OCI-LY1 (cell line): Measurements from ENCODE around the gene GLIS1.

Source experiments
- H2AFZ ChIP-seq: fragments of 200-600 bp; sonication (generic), shearing (Covaris generic); 2 replicates; pipeline ENCODE4 v1.6.0; 2014; ENCODE audit warnings: antibody characterized with exemption, mild to moderate bottlenecking, low read length
- H3F3A ChIP-seq: fragments of 200-600 bp; sonication (generic), shearing (Covaris generic); 2 replicates; pipeline ENCODE4 v1.6.0; 2014; ENCODE audit warnings: mild to moderate bottlenecking, antibody characterized with exemption, low read length, moderate library complexity; ENCODE audit not compliant: insufficient read depth
- H3K27ac ChIP-seq: fragments of 200-600 bp; sonication (generic); 2 replicates; pipeline ENCODE4 v1.5.1; 2014; ENCODE audit warnings: low read length, mixed run types, mild to moderate bottlenecking, low read depth; ENCODE audit not compliant: poor library complexity, severe bottlenecking
- H3K27me3 ChIP-seq: fragments of 200-600 bp; sonication (generic); 2 replicates; pipeline ENCODE4 v1.6.0; 2014; ENCODE audit warnings: antibody characterized with exemption, mild to moderate bottlenecking, low read length, moderate library complexity; ENCODE audit not compliant: insufficient read depth
- H3K36me3 ChIP-seq: fragments of 200-600 bp; sonication (generic); 2 replicates; pipeline ENCODE4 v1.6.1; 2014; ENCODE audit warnings: mild to moderate bottlenecking, antibody characterized with exemption, low read length, moderate library complexity, mixed read lengths; ENCODE audit not compliant: insufficient read depth
- H3K4me1 ChIP-seq: fragments of 200-600 bp; sonication (generic); 2 replicates; pipeline ENCODE4 v1.5.1; 2014; ENCODE audit warnings: mild to moderate bottlenecking, low read length, moderate library complexity; ENCODE audit not compliant: insufficient read depth, severe bottlenecking
- H3K4me2 ChIP-seq: fragments of 200-600 bp; sonication (generic), shearing (Covaris generic); 2 replicates; pipeline ENCODE4 v1.6.1; 2014; ENCODE audit warnings: low read length
- H3K4me3 ChIP-seq: fragments of 200-600 bp; sonication (generic); 2 replicates; pipeline ENCODE4 v1.5.1; 2014; ENCODE audit warnings: low read length, low read depth, mild to moderate bottlenecking, mixed read lengths; ENCODE audit not compliant: poor library complexity, severe bottlenecking
- H3K79me2 ChIP-seq: fragments of 200-600 bp; shearing (Covaris generic); 2 replicates; pipeline ENCODE4 v1.6.1; 2016; ENCODE audit warnings: mixed run types, low read length, mixed read lengths; ENCODE audit not compliant: insufficient read depth
- H3K9ac ChIP-seq: fragments of 200-600 bp; sonication (generic), shearing (Covaris generic); 2 replicates; pipeline ENCODE4 v1.6.1; 2014; ENCODE audit warnings: mild to moderate bottlenecking, low read length, mixed read lengths
- H3K9me2 ChIP-seq: fragments of 200-600 bp; sonication (generic), shearing (Covaris generic); 2 replicates; pipeline ENCODE4 v1.6.1; 2014; ENCODE audit warnings: low read depth, mild to moderate bottlenecking, low read length, mixed read lengths
- H3K9me3 ChIP-seq: fragments of 200-600 bp; shearing (Covaris generic); 2 replicates; pipeline ENCODE4 v1.6.1; 2014; ENCODE audit warnings: low read length, mixed read lengths
- H4K20me1 ChIP-seq: fragments of 200-600 bp; sonication (generic), shearing (Covaris generic); 2 replicates; pipeline ENCODE4 v1.6.0; 2016; ENCODE audit warnings: mild to moderate bottlenecking, low read length; ENCODE audit not compliant: insufficient read depth
- CTCF ChIP-seq: fragments of 200-600 bp; sonication (generic), shearing (Covaris generic); IDR thresholded peaks from 2 replicates; pipeline ENCODE4 v1.5.1; 2017; ENCODE audit warnings: mild to moderate bottlenecking, antibody characterized with exemption, low read length, moderate library complexity, mixed read lengths
- EZH2 ChIP-seq: fragments of 200-600 bp; sonication (generic), shearing (Covaris generic); IDR thresholded peaks from 2 replicates; pipeline ENCODE4 v1.8.0; 2017; ENCODE audit warnings: borderline replicate concordance, mixed run types, mild to moderate bottlenecking, antibody characterized with exemption, low read length, moderate library complexity, mixed read lengths

Gene GLIS1

DNA sequence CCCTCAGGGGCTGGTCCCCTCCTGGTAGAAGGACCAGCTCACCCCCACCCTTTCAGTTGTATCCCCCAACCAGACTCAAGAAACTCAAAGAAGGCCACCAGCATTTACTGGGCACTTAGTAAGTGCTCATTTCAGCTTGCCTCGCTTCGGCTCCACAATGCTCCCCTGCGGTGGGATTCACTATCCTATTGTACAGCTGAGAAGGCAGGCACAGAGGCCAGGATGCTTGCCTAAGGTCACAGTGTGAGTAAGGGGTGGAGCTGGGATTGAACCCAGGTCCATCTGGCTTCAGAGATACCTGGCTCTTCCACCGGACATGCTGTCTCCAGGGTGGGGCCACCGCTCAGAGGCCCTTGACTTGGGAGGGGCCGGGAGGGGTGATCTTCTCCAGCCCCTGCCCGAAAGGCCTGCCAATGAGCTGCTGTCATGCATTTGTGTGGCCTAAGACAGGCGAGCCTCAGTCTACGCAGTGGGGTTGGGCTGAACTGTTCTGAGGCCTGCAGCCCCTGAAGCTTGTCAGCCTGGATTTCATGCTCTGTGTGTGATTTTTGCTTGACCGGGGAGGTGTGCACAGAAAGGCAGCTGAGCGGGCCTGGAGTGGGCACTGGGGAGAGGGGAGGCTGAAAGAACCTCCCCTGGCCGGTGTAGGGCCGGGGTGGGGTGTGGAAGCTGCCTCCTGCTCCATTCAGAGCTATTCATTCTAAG is 231.7 kb downstream of the GLIS1 start:
- H3F3A ChIP-seq = no peaks in the 10 kb centered on the region
- H3K4me2 ChIP-seq = no peak overlapping the region
- H3K4me3 ChIP-seq = no peak overlapping the region
- no peak overlapping the region for H3K27ac ChIP-seq
- H3K4me1 ChIP-seq = no peaks in the 10 kb centered on the region
- H3K79me2 ChIP-seq = no peaks in the 10 kb centered on the region
- no peaks in the 10 kb centered on the region for H3K36me3 ChIP-seq
- no peak overlapping the region for H3K9ac ChIP-seq
- TF ChIP-seq CTCF (no peak), EZH2 (no peak)
- H3K9me3 ChIP-seq = no peaks in the 10 kb centered on the region
- peaks cover 4% of the 10 kb centered on the region; the same call in 1 of the 2 replicates for H3K27me3 ChIP-seq
- H4K20me1 ChIP-seq = no peaks in the 10 kb centered on the region
- no peak overlapping the region for H2AFZ ChIP-seq
- no peaks in the 10 kb centered on the region for H3K9me2 ChIP-seq

- Histone ChIP-seq H3K79me2 (no peaks in the 10 kb centered on the region), H3K4me2 (no peak overlapping the region), H3K9ac (no peak overlapping the region), H3K4me1 (no peaks in the 10 kb centered on the region), H4K20me1 (no peaks in the 10 kb centered on the region), H3K9me3 (no peaks in the 10 kb centered on the region), H2AFZ (no peak overlapping the region), H3K9me2 (no peaks in the 10 kb centered on the region), H3F3A (no peaks in the 10 kb centered on the region), H3K27ac (no peak overlapping the region), H3K27me3 (peaks cover 4% of the 10 kb centered on the region; the same call in 1 of the 2 replicates), H3K36me3 (no peaks in the 10 kb centered on the region), H3K4me3 (no peak overlapping the region)
- TF ChIP-seq EZH2 = no peak
- no peak for TF ChIP-seq CTCF
Measured at GRCh38 chr1:53506355-53507050, 232.5 kb downstream of the GLIS1 start.

GRCh38 chr1:53505891-53506290 is 233.1 kb downstream of the GLIS1 start:
- Histone ChIP-seq H3K4me1 (no peaks in the 10 kb centered on the region), H3K36me3 (no peaks in the 10 kb centered on the region)

More at GRCh38 chr1:53505891-53506290, 233.1 kb downstream of the GLIS1 start:
- Histone ChIP-seq H3K4me2 (no peak overlapping the region), H3F3A (no peaks in the 10 kb centered on the region), H3K9ac (no peak overlapping the region), H3K27ac (no peak overlapping the region), H3K9me3 (no peaks in the 10 kb centered on the region), H3K4me3 (no peak overlapping the region), H3K79me2 (no peaks in the 10 kb centered on the region), H2AFZ (no peak overlapping the region), H3K9me2 (no peaks in the 10 kb centered on the region), H4K20me1 (no peaks in the 10 kb centered on the region), H3K27me3 (peaks cover 4% of the 10 kb centered on the region; the same call in 1 of the 2 replicates)
- no peak for TF ChIP-seq CTCF
- no peak for TF ChIP-seq EZH2
